Central memory CD8-positive, alpha-beta T cell (primary cell): ENCODE data around the gene QTRT2.

Source experiments
- ATAC-seq: fragments of 150-1000 bp; cut with Tn5 transposase; replicated peaks from 2 replicates; pipeline ENCODE4 v1.10.0; 2022; ENCODE audit warnings: mild to moderate bottlenecking, moderate FRiP score, moderate number of reproducible peaks; ENCODE audit not compliant: poor library complexity, severe bottlenecking; ENCODE audit errors: extremely low read depth
- DNase-seq, 2 donors: peaks; one replicate each; pipeline ENCODE4 v3.0.0; 2021; ENCODE audit warnings: low spot score in 2 of 2
- H3K27ac Mint-ChIP-seq: one replicate; pipeline ENCODE4 v1.8.0; 2022; ENCODE audit warnings: low read depth, mild to moderate bottlenecking, moderate library complexity, mixed read lengths
- H3K27me3 Mint-ChIP-seq: one replicate; pipeline ENCODE4 v1.8.0; 2022; ENCODE audit warnings: mixed read lengths
- H3K36me3 Mint-ChIP-seq: one replicate; pipeline ENCODE4 v1.8.0; 2022; ENCODE audit warnings: mild to moderate bottlenecking, moderate library complexity, mixed read lengths; ENCODE audit not compliant: insufficient read depth
- H3K4me1 Mint-ChIP-seq: one replicate; pipeline ENCODE4 v1.8.0; 2022; ENCODE audit warnings: mixed read lengths
- H3K4me3 Mint-ChIP-seq: one replicate; pipeline ENCODE4 v1.8.0; 2022; ENCODE audit warnings: mild to moderate bottlenecking, moderate library complexity, mixed read lengths
- H3K9me3 Mint-ChIP-seq: one replicate; pipeline ENCODE4 v1.8.0; 2022; ENCODE audit warnings: mixed read lengths

The QTRT2 gene

DNA sequence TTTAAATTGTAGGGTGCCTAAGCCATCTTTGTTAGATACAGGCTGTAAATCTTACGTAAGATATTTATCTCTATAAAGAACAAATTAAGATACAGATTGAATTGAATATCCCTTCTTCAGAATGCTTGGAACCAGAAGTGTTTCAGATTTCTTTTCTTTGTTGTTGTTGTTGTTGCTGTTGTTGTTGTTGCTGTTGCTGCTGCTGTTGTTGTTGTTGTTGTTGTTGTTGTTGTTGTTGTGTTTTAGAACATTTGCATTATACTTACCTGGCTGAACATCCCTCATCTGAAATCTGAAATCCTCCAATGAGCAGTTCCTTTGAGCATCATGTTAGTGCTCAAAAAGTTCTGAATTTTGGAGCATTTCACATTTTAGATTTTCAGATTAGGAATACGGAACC is 26.6 kb downstream of the QTRT2 start:
- ATAC-seq (no peak), DNase-seq (no peak)
- Mint-ChIP-seq H3K4me1 (no peaks in the 10 kb centered on the region), H3K9me3 (no peaks in the 10 kb centered on the region), H3K27ac (no peak overlapping the region), H3K36me3 (peaks cover 51% of the 10 kb centered on the region), H3K4me3 (no peak overlapping the region), H3K27me3 (no peaks in the 10 kb centered on the region)

DNA sequence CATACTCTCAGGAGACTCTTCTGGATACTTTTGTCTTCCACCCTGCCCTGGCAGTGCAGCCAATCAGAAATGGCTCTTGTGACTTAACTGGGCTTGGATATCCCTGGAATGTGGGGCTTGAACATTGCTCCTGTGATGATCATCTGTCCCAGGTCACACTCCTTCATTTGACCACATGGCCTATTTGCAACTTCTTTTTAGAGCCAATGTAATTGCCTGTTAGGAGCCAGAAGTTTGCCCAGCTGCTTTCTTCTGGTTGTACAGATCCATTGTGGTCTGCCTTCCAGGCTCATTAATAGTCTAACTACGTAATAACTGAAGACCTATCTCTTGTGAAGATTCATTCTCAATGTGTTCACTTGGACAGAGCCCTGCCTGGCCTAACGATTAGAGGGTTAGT is 29.8 kb downstream of the QTRT2 start:
- Mint-ChIP-seq H3K9me3 (no peaks in the 10 kb centered on the region), H3K4me3 (no peak overlapping the region), H3K4me1 (no peaks in the 10 kb centered on the region), H3K27ac (no peak overlapping the region), H3K27me3 (no peaks in the 10 kb centered on the region), H3K36me3 (peaks cover 30% of the 10 kb centered on the region)
- ATAC-seq (no peak), DNase-seq (no peak)

DNA sequence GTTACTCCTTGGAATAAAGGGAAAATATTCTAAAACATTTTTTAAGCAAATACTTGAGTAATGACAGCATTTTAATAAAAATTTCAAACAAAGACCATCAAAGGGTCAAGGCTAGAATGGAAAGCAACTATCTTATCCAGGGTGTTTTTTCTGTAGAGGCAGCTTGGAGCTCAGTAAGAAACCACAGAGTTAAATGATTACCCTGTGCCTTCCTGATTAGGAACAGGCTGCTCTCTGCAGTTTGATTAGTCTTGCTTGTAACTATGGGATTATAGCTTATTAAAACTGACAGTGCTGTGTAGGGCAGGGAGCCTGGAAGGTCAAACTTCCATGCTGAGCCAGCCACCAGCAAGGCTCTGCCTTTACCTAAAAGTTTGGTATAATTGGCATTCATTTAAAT is 33.1 kb downstream of the QTRT2 start:
- H3K9me3 Mint-ChIP-seq: no peaks in the 10 kb centered on the region
- ATAC-seq (no peak), DNase-seq (no peak)
- peaks cover 10% of the 10 kb centered on the region for H3K36me3 Mint-ChIP-seq
- H3K27ac Mint-ChIP-seq: no peak overlapping the region
- H3K4me1 Mint-ChIP-seq: no peaks in the 10 kb centered on the region
- H3K4me3 Mint-ChIP-seq: no peak overlapping the region
- H3K27me3 Mint-ChIP-seq: no peaks in the 10 kb centered on the region

DNA sequence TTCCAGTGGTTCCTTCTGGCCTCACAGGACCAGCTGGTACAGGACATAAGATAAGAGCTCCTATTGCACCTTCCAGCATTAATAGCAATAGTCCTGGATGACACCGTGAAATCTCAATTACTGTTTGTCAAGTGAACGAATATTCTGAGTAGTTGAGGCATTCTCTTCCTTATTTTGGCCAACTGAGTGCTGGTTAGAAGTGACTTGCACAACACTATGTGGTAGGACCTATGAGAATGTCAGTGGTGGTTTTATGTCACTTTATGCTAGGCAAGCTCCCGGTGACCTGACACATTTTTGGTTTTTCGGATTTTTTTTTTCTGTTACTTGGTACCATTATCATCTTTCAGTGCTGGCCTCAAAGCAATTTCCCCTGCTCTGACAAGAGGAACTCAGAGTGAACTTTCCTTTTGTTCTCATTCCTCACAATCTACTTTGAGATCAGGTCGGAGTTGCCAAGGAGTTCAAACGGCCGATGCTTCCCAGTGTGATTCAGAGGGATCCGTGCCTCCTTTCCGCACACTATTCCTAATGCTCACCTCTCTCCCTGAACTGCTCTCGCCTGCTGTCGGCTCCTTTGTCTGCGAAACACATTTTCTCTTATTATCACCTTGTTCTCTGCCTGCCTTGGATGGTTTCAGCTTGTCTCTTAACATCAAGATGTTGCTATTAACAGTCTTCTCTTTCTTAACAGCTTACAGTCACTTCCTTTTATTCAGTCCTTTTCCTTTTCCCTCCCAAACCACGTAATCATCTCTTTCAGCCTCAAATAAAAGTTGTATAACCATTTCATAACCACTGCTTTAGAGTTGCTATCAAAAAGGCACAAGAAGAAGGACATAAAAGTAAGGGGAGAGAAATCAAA is 35.8 kb downstream of the QTRT2 start:
- Mint-ChIP-seq H3K9me3 (no peaks in the 10 kb centered on the region), H3K4me3 (no peak overlapping the region), H3K27ac (no peak overlapping the region), H3K36me3 (no peaks in the 10 kb centered on the region), H3K27me3 (no peaks in the 10 kb centered on the region), H3K4me1 (no peaks in the 10 kb centered on the region)
- ATAC-seq: no peak
- DNase-seq: no peak

- ATAC-seq: no peak
- H3K27ac Mint-ChIP-seq: no peak overlapping the region
Measured at GRCh38 chr3:114093016-114093380, 36.5 kb downstream of the QTRT2 start.

GRCh38 chr3:114093596-114093995 is 37.1 kb downstream of the QTRT2 start:
- H3K27me3 Mint-ChIP-seq: no peaks in the 10 kb centered on the region
- ATAC-seq (no peak), DNase-seq (no peak)
- no peaks in the 10 kb centered on the region for H3K4me1 Mint-ChIP-seq
- H3K36me3 Mint-ChIP-seq: no peaks in the 10 kb centered on the region
- H3K9me3 Mint-ChIP-seq: no peaks in the 10 kb centered on the region
- H3K4me3 Mint-ChIP-seq: no peak overlapping the region
- no peak overlapping the region for H3K27ac Mint-ChIP-seq

More at GRCh38 chr3:114093016-114093380, 36.5 kb downstream of the QTRT2 start:
- H3K9me3 Mint-ChIP-seq: no peaks in the 10 kb centered on the region
- H3K4me1 Mint-ChIP-seq: no peaks in the 10 kb centered on the region
- no peak overlapping the region for H3K4me3 Mint-ChIP-seq
- no peaks in the 10 kb centered on the region for H3K27me3 Mint-ChIP-seq
- H3K36me3 Mint-ChIP-seq: no peaks in the 10 kb centered on the region
- DNase-seq: no peak

DNA sequence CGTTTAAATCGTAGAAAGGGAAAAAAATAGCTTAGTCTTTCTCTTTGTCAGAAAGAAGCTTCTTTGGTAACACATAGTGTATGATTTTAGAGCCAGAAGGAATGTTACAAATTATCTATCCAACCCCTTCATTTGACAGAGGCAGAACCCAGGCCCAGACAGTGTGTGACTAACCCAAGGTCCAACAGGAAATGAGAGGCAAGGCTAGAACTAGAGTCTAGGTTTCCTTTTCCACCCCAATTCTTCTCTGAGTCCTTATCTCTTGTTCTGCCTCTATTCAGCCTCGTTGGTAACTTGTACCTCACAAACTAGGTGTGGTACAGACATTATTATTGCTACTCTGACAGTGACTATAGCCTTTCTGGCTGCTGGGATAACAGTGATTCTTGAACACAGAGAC is 39.3 kb downstream of the QTRT2 start:
- no peak for ATAC-seq
- Mint-ChIP-seq H3K36me3 (no peaks in the 10 kb centered on the region), H3K4me3 (no peak overlapping the region), H3K4me1 (no peaks in the 10 kb centered on the region), H3K9me3 (no peaks in the 10 kb centered on the region), H3K27me3 (peaks cover 4% of the 10 kb centered on the region), H3K27ac (no peak overlapping the region)
- DNase-seq: no peak

GRCh38 chr3:114101101-114101500 is 44.6 kb downstream of the QTRT2 start:
- ATAC-seq (no peak), DNase-seq (no peak)
- H3K4me3 Mint-ChIP-seq: no peak overlapping the region
- H3K4me1 Mint-ChIP-seq: no peaks in the 10 kb centered on the region
- no peak overlapping the region for H3K27ac Mint-ChIP-seq
- H3K36me3 Mint-ChIP-seq: no peaks in the 10 kb centered on the region
- H3K9me3 Mint-ChIP-seq: no peaks in the 10 kb centered on the region
- peaks cover 8% of the 10 kb centered on the region for H3K27me3 Mint-ChIP-seq

DNA sequence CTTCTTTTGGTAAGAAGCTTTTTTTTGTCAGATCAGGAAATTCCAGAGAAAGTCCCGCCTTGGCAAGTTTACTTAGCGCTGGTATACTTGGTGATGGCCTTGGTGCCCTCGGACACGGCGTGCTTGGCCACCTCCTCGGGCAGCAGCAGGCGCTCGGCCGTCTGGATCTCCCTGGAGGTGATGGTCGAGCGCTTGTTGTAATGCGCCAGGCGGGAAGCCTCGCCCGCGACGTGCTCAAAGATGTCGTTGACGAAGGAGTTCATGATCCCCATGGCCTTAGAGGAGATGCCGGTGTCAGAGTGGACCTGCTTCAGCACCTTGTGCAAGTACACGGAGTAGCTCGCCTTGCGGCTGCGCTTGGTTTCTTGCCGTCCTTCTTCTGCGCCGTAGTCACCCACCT is 46.6 kb downstream of the QTRT2 start:
- no peak for ATAC-seq
- no peak for DNase-seq
- Mint-ChIP-seq H3K36me3 (no peaks in the 10 kb centered on the region), H3K9me3 (no peaks in the 10 kb centered on the region), H3K27ac (no peak overlapping the region), H3K27me3 (peaks cover 8% of the 10 kb centered on the region), H3K4me1 (no peaks in the 10 kb centered on the region), H3K4me3 (no peak overlapping the region)

- H3K9me3 Mint-ChIP-seq: no peaks in the 10 kb centered on the region
- no peak overlapping the region for H3K27ac Mint-ChIP-seq
- DNase-seq (no peak), ATAC-seq (no peak)
- H3K4me3 Mint-ChIP-seq: no peak overlapping the region
- no peaks in the 10 kb centered on the region for H3K36me3 Mint-ChIP-seq
- H3K27me3 Mint-ChIP-seq: peaks cover 8% of the 10 kb centered on the region
- H3K4me1 Mint-ChIP-seq: no peaks in the 10 kb centered on the region
Measured at GRCh38 chr3:114103858-114104257, 47.3 kb downstream of the QTRT2 start.

DNA sequence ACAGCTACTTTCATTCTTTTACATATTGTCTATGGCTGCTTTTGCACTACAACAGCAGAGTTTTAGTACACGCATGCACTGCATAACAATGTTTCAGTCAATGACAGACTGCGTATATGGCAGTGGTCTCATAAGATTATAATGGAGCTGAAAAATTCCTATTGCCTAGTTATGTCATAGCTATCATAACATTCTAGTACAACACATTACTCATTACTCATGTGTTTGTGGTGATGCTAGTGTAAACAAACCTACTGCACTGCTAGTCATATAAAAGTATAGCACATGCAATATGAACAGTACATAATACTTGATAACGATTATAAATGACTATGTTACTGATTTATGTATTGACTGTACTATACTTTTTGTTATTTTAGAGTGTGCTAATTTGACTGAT is 47.9 kb downstream of the QTRT2 start:
- Mint-ChIP-seq H3K27me3 (peaks cover 12% of the 10 kb centered on the region), H3K27ac (no peak overlapping the region), H3K4me3 (no peak overlapping the region), H3K4me1 (no peaks in the 10 kb centered on the region), H3K9me3 (no peaks in the 10 kb centered on the region), H3K36me3 (peaks cover 2% of the 10 kb centered on the region)
- ATAC-seq: no peak
- DNase-seq: no peak

- Mint-ChIP-seq H3K9me3 (no peaks in the 10 kb centered on the region), H3K36me3 (peaks cover 2% of the 10 kb centered on the region), H3K4me3 (no peak overlapping the region), H3K4me1 (no peaks in the 10 kb centered on the region), H3K27me3 (peaks cover 36% of the 10 kb centered on the region), H3K27ac (no peak overlapping the region)
- ATAC-seq (no peak), DNase-seq (no peak)
Measured at GRCh38 chr3:114108137-114108536, 51.6 kb downstream of the QTRT2 start.

GRCh38 chr3:114110439-114110838 is 53.9 kb downstream of the QTRT2 start:
- Mint-ChIP-seq H3K4me3 (no peak overlapping the region), H3K27ac (no peak overlapping the region), H3K27me3 (peaks cover 36% of the 10 kb centered on the region), H3K4me1 (no peaks in the 10 kb centered on the region), H3K9me3 (no peaks in the 10 kb centered on the region), H3K36me3 (peaks cover 2% of the 10 kb centered on the region)
- no peak for ATAC-seq
- DNase-seq: no peak
